Bronchial epithelial cell (primary cell): ENCODE data around the gene MYBPHL. TPM values are rescaled to one million over a fixed set of nuclear protein-coding genes. Genes with fewer than 3 reads are reported as not detected.
A peak's percentile ranks its signal among the peaks of the same experiment; 100 is the strongest.

Experiments
- DNase-seq: peaks from one replicate; pipeline ENCODE4 v3.0.0-alpha.2; 2010; ENCODE audit warnings: low read depth
- FAIRE-seq: peaks from 2 replicates; lab custom pipeline; 2011; peaks lifted over from hg19 to GRCh38; lab: Jason Lieb, UNC
- H3K27me3 ChIP-seq: 2 replicates; pipeline ENCODE4 v1.5.1; 2011; ENCODE audit warnings: low read length; ENCODE audit not compliant: control insufficient read depth, insufficient read depth
- H3K36me3 ChIP-seq: 2 replicates; pipeline ENCODE4 v1.5.1; 2011; ENCODE audit warnings: low read length; ENCODE audit not compliant: control insufficient read depth, insufficient read depth
- H3K4me3 ChIP-seq: 2 replicates; pipeline ENCODE4 v1.5.1; 2011; ENCODE audit warnings: mild to moderate bottlenecking, low read depth, low read length, control low read depth
- total RNA-seq: library from RNA; depleted of rRNA; stranded (reverse); fragments of >200 nt; gene quantifications from 2 replicates; pipeline ENCODE4 v1.2.1, GENCODE V29; 2014
- TF ChIP-seq, protein P1 (sequence below): IDR thresholded peaks from 2 replicates; pipeline ENCODE4 v1.5.1; 2011; ENCODE audit warnings: mild to moderate bottlenecking, moderate library complexity, low read length, control low read depth, inconsistent platforms; ENCODE audit not compliant: insufficient read depth, severe bottlenecking

MYBPHL gene
- total RNA-seq, 1 donor from 2014 or later, result 0.26 TPM

DNA sequence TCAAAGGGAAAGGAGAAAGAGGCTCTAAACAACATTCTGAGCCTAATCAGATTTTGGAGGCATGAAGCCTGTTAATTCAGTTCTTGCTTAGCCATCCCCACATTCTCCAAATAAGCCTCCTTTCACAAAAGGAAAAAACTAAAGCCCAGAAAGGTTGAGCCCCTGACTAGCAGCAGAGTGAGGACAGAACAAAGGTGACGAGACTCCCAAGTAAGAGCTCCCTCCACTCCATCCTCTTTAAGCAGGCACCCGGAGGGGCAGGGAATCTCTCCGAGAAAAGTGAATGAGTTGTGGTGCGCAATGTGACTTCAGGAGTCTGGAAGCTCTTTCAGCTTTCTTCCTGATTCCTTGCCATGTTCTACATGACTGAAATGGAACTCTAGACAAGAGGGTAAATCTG lies 43.4 kb upstream of the MYBPHL start:
- H3K4me3 ChIP-seq, result no peak overlapping the region
- H3K36me3 ChIP-seq, result no peaks in the 10 kb centered on the region
- FAIRE-seq, result no peak
- no peaks in the 10 kb centered on the region for H3K27me3 ChIP-seq
- TF ChIP-seq, protein P1, sequence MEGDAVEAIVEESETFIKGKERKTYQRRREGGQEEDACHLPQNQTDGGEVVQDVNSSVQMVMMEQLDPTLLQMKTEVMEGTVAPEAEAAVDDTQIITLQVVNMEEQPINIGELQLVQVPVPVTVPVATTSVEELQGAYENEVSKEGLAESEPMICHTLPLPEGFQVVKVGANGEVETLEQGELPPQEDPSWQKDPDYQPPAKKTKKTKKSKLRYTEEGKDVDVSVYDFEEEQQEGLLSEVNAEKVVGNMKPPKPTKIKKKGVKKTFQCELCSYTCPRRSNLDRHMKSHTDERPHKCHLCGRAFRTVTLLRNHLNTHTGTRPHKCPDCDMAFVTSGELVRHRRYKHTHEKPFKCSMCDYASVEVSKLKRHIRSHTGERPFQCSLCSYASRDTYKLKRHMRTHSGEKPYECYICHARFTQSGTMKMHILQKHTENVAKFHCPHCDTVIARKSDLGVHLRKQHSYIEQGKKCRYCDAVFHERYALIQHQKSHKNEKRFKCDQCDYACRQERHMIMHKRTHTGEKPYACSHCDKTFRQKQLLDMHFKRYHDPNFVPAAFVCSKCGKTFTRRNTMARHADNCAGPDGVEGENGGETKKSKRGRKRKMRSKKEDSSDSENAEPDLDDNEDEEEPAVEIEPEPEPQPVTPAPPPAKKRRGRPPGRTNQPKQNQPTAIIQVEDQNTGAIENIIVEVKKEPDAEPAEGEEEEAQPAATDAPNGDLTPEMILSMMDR, result no peak
- DNase-seq, result no peak

DNA sequence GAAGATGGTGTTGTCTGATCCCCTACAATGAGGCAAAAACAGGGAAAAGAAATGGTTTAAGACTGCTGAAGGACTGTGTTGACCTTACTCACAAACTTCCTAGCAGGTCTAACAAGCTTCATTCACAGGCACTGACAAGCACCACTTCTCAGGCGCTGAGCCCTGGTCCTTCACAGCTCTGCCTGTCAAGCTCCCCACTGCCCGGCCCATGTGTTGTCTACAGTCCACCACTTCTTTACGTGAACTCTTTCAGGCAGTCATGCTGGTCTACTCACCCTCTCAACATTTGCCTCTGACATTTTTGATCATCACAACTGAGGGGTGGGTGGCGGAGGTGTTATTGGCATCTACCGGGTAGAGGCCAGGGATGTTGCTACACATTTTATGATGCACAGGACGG lies 40.7 kb upstream of the MYBPHL start:
- no peaks in the 10 kb centered on the region for H3K27me3 ChIP-seq
- no peak overlapping the region for H3K4me3 ChIP-seq
- FAIRE-seq (no peak), DNase-seq (no peak)
- TF ChIP-seq, protein P1, result no peak
- no peaks in the 10 kb centered on the region for H3K36me3 ChIP-seq

DNA sequence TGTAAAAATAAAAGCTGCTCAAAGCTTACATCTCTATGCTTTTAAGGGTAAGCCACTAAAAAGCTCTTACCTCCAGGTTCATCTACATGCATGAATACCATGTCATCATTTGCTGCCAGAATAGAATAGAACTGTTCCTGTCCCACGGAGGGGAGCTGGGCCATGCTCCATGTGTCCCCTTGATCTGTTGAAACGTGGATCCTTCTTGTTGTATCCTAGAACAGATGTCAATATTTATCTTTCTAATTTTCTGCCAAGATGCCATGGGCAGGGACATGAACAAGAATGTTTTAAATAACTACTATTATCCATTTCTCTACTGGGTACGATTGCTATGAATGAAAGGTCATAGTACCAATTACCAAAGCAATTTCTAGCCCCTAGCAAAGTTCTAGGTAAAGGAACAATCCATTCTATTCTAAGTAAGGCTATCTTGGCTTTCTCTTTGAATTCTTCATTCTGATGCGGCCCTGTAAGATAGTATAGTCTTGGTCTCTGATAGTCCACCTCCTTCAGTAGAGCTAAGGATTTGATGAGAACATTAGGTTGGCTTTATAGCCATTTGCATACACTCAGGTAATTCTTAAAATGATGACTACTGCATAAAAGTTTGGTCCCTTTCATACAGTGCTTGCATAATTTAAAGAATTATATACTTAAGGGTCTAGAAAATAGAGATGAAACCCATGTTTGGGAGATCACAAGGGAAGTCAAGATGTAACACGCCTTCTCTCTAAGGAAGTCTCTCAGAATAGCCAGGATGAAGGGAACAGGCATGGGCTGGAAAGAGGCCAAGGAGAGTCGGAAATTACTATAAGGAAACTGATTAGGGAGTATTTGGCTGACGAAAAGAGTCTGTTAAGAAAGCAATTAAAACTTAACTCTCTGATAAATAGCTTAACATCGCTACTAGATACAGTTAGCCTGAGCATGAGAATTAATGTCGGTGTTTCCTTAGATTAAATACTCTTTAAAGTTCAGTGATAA lies 35.4 kb upstream of the MYBPHL start:
- no peaks in the 10 kb centered on the region for H3K27me3 ChIP-seq
- peak; percentile 65 for DNase-seq
- H3K4me3 ChIP-seq, result no peak overlapping the region
- FAIRE-seq, result no peak
- TF ChIP-seq, protein P1, result no peak
- peaks cover 5% of the 10 kb centered on the region for H3K36me3 ChIP-seq

DNA sequence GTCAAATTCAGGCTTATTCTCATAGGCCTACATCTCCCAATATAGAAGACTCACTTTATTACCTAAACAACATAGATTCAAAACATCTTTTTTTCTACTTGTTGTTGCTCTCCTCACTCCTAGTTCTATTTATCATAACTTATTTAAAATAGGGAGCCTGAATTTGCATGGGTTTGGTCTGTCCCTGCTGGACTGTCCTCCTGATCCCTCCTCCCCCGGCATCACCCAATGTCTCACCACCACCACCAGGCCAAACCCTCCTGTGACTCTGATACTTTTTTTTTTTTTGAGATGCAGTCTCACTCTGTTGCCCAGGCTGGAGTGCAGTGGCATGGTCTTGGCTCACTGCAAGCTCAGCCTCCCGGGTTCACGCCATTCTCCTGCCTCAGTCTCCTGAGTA lies 31.8 kb upstream of the MYBPHL start:
- H3K36me3 ChIP-seq, result peaks cover 5% of the 10 kb centered on the region
- FAIRE-seq, result no peak
- no peak for DNase-seq
- H3K27me3 ChIP-seq, result no peaks in the 10 kb centered on the region
- H3K4me3 ChIP-seq, result no peak overlapping the region
- TF ChIP-seq, protein P1, result no peak

DNA sequence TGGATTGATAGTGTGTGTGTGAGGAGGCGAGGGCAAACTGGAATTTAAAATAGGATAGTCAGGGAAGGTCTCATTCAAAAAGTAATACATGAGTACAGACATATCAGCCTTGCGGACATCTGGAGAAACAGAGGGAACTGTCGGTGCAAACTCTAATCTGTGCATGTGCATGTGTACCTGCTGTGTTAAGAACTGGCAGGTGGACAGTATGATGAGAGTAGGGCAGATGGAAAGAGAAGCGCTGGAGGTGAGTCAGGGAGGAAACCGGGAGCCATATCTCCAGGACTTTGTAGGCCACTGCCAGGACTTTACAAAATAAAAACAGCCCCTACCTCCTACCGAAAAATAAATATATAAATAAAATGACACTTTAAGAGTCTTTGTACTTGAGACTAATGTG lies 31.3 kb upstream of the MYBPHL start:
- TF ChIP-seq, protein P1, result no peak
- Histone ChIP-seq H3K27me3 (no peaks in the 10 kb centered on the region), H3K4me3 (no peak overlapping the region), H3K36me3 (peaks cover 5% of the 10 kb centered on the region)
- FAIRE-seq (no peak), DNase-seq (no peak)
